Measurements from ENCODE around the gene TOM1L2.

TOM1L2 gene

GRCh38 chr17:17890773-17891759 lies 81.1 kb downstream of the TOM1L2 start:
- DNase-seq (ENCODE audit: low spot score) = peak; percentile 68
- in situ Hi-C loops (cut with MboI; ENCODE audit: low pct_unique_long_range_greater_than_20kb, low sequenced_read_pairs, unreplicated experiment) = no loop called here
- peak; percentile 89 for TF ChIP-seq CTCF (IDR thresholded peaks at IDR 0.05; ENCODE audit: extremely low read depth, insufficient read depth, missing control alignments)

- no peak for DNase-seq (ENCODE audit: low spot score)
- TF ChIP-seq CTCF (IDR thresholded peaks at IDR 0.05; ENCODE audit: extremely low read depth, insufficient read depth, missing control alignments) = no peak
- in situ Hi-C loops (cut with MboI; ENCODE audit: low pct_unique_long_range_greater_than_20kb, low sequenced_read_pairs, unreplicated experiment) = loop anchor here (10.0 kb wide), 1 partner anchor 145 kb away; the partner anchor contains the start of genes ATPAF2 and GID4
These were observed 82.3 kb downstream of the TOM1L2 start for GRCh38 chr17:17889922-17890321.

- TF ChIP-seq CTCF (IDR thresholded peaks at IDR 0.05; ENCODE audit: extremely low read depth, insufficient read depth, missing control alignments) = no peak
- no peak for DNase-seq (ENCODE audit: low spot score)
- in situ Hi-C loops (cut with MboI; ENCODE audit: low pct_unique_long_range_greater_than_20kb, low sequenced_read_pairs, unreplicated experiment) = loop anchor here (10.0 kb wide), 1 partner anchor 146 kb away; the partner anchor contains the start of genes ATPAF2 and GID4
These were observed 83.4 kb downstream of the TOM1L2 start for GRCh38 chr17:17888821-17889220.

- in situ Hi-C loops (cut with MboI; ENCODE audit: low pct_unique_long_range_greater_than_20kb, low sequenced_read_pairs, unreplicated experiment) = loop anchor here (10.0 kb wide), 1 partner anchor 146 kb away; the partner anchor contains the start of genes ATPAF2 and GID4
- TF ChIP-seq CTCF (IDR thresholded peaks at IDR 0.05; ENCODE audit: extremely low read depth, insufficient read depth, missing control alignments) = no peak
- DNase-seq (ENCODE audit: low spot score) = no peak
These were observed 83.8 kb downstream of the TOM1L2 start for GRCh38 chr17:17888371-17888770.

GRCh38 chr17:17887752-17888304 lies 84.4 kb downstream of the TOM1L2 start:
- in situ Hi-C loops (cut with MboI; ENCODE audit: low pct_unique_long_range_greater_than_20kb, low sequenced_read_pairs, unreplicated experiment) = loop anchor here (10.0 kb wide), 1 partner anchor 147 kb away; the partner anchor contains the start of genes ATPAF2 and GID4
- no peak for DNase-seq (ENCODE audit: low spot score)
- no peak for TF ChIP-seq CTCF (IDR thresholded peaks at IDR 0.05; ENCODE audit: extremely low read depth, insufficient read depth, missing control alignments)

GRCh38 chr17:17886726-17887125 lies 85.5 kb downstream of the TOM1L2 start:
- in situ Hi-C loops (cut with MboI; ENCODE audit: low pct_unique_long_range_greater_than_20kb, low sequenced_read_pairs, unreplicated experiment) = loop anchor here (10.0 kb wide), 1 partner anchor 148 kb away; the partner anchor contains the start of genes ATPAF2 and GID4

More at GRCh38 chr17:17886726-17887125, 85.5 kb downstream of the TOM1L2 start:
- DNase-seq (ENCODE audit: low spot score) = no peak
- TF ChIP-seq CTCF (IDR thresholded peaks at IDR 0.05; ENCODE audit: extremely low read depth, insufficient read depth, missing control alignments) = no peak
